ENCODE measurements around the gene PLEK. TPM values are rescaled to one million over a fixed set of nuclear protein-coding genes. Genes with fewer than 3 reads are reported as not detected.

PLEK gene
- total and polyA plus RNA-seq, 7 donors, result 5.8 to 16.8 (median 12.6) TPM

- intact Hi-C loops (cut with DNase I), result no loop called here
- H3K4me3 ChIP-seq, result no peak overlapping the region
- H3K9me3 ChIP-seq, result no peaks in the 10 kb centered on the region
- TF ChIP-seq POLR2A (IDR thresholded peaks at IDR 0.05), result no peak
- DNase-seq, result no peak
- no peaks in the 10 kb centered on the region for H3K4me1 ChIP-seq
- no peaks in the 10 kb centered on the region for H3K36me3 ChIP-seq
- no peaks in the 10 kb centered on the region for H3K27me3 ChIP-seq
- H3K27ac ChIP-seq, result no peak overlapping the region
Measured at GRCh38 chr2:68414452-68414851, 49.4 kb downstream of the PLEK start.

- DNase-seq, result no peak
- H3K36me3 ChIP-seq, result no peaks in the 10 kb centered on the region
- intact Hi-C loops (cut with DNase I), result no loop called here
- H3K4me1 ChIP-seq, result no peaks in the 10 kb centered on the region
- no peak overlapping the region for H3K4me3 ChIP-seq
- no peak for TF ChIP-seq POLR2A (IDR thresholded peaks at IDR 0.05)
- no peak for TF ChIP-seq CTCF (IDR thresholded peaks at IDR 0.05)
- no peak for TF ChIP-seq POLR2AphosphoS5 (IDR thresholded peaks at IDR 0.05)
- TF ChIP-seq EP300 (IDR thresholded peaks at IDR 0.05), result no peak
- WGBS, 2 donors, result 83 to 85% methylated on average over 3 of the region's 3 CpGs
- H3K27me3 ChIP-seq, result no peaks in the 10 kb centered on the region
- H3K27ac ChIP-seq, result no peak overlapping the region
- H3K9me3 ChIP-seq, result no peaks in the 10 kb centered on the region
Measured at GRCh38 chr2:68414876-68415275, 49.8 kb downstream of the PLEK start.

- H3K27me3 ChIP-seq, result no peaks in the 10 kb centered on the region
- intact Hi-C loops (cut with DNase I), result no loop called here
- TF ChIP-seq POLR2A (IDR thresholded peaks at IDR 0.05) (no peak), POLR2AphosphoS5 (IDR thresholded peaks at IDR 0.05) (no peak), EP300 (IDR thresholded peaks at IDR 0.05) (no peak), CTCF (IDR thresholded peaks at IDR 0.05) (no peak)
Measured at GRCh38 chr2:68415521-68415920, 50.4 kb downstream of the PLEK start.

GRCh38 chr2:68416081-68416675, 51.1 kb downstream of the PLEK start:
- intact Hi-C loops (cut with DNase I), result no loop called here
- WGBS, 2 donors, result 93 to 96% methylated on average over 9 of the region's 9 CpGs
- TF ChIP-seq EP300 (IDR thresholded peaks at IDR 0.05) (no peak), POLR2A (IDR thresholded peaks at IDR 0.05) (no peak), CTCF (IDR thresholded peaks at IDR 0.05) (no peak), POLR2AphosphoS5 (IDR thresholded peaks at IDR 0.05) (no peak)
- Histone ChIP-seq H3K27me3 (no peaks in the 10 kb centered on the region), H3K27ac (no peak overlapping the region), H3K9me3 (no peaks in the 10 kb centered on the region), H3K4me1 (no peaks in the 10 kb centered on the region), H3K4me3 (no peak overlapping the region), H3K36me3 (no peaks in the 10 kb centered on the region)
- no peak for DNase-seq

More at GRCh38 chr2:68415521-68415920, 50.4 kb downstream of the PLEK start:
- Histone ChIP-seq H3K36me3 (no peaks in the 10 kb centered on the region), H3K9me3 (no peaks in the 10 kb centered on the region), H3K27ac (no peak overlapping the region), H3K4me1 (no peaks in the 10 kb centered on the region), H3K4me3 (no peak overlapping the region)
- DNase-seq, result no peak

GRCh38 chr2:68417926-68418325, 52.8 kb downstream of the PLEK start:
- no peak for DNase-seq
- Histone ChIP-seq H3K4me1 (no peaks in the 10 kb centered on the region), H3K4me3 (no peak overlapping the region), H3K27ac (no peak overlapping the region), H3K27me3 (no peaks in the 10 kb centered on the region), H3K9me3 (no peaks in the 10 kb centered on the region), H3K36me3 (no peaks in the 10 kb centered on the region)
- intact Hi-C loops (cut with DNase I), result no loop called here
- TF ChIP-seq CTCF (IDR thresholded peaks at IDR 0.05) (no peak), POLR2A (IDR thresholded peaks at IDR 0.05) (no peak), EP300 (IDR thresholded peaks at IDR 0.05) (no peak), POLR2AphosphoS5 (IDR thresholded peaks at IDR 0.05) (no peak)
- 48 to 89% methylated on average over 1 of the region's 1 CpG for WGBS, 2 donors

Data from sigmoid colon (tissue), 7 donors.